Esophagus muscularis mucosa (tissue), 4 donors: ENCODE measurements around the gene TSEN2. TPM values are rescaled to one million over a fixed set of nuclear protein-coding genes. Genes with fewer than 3 reads are reported as not detected.
"Not testable (repeated sequence)": the region's sequence is repeated elsewhere in the genome, so short reads cannot be mapped to it uniquely, and the experiment has no call there.

Experiments
- DNase-seq: peaks from one replicate; pipeline ENCODE4 v3.0.0-alpha.2; 2017; ENCODE audit errors: extremely low spot score
- H3K27ac ChIP-seq, 4 donors: fragments of 200-600 bp; sonication (generic); replicated peaks in 1 of 4; 1 replicate in 3 of 4; 2 replicates in 1 of 4; pipeline ENCODE4 v1.5.1; 2016 to 2019; ENCODE audit warnings: mild to moderate bottlenecking in 1 of 4
- H3K27me3 ChIP-seq, 4 donors: fragments of 200-600 bp; sonication (generic); one replicate each; pipeline versions ENCODE4 v1.5.1 to v1.6.0; 2016 to 2019
- H3K36me3 ChIP-seq, 4 donors: fragments of 200-600 bp; sonication (generic); one replicate each; pipeline ENCODE4 v1.5.1; 2016 to 2019
- H3K4me1 ChIP-seq, 4 donors: fragments of 200-600 bp; sonication (generic); one replicate each; pipeline ENCODE4 v1.5.1; 2016 to 2019
- H3K4me3 ChIP-seq, 4 donors: fragments of 200-600 bp; sonication (generic); 1 replicate in 2 of 4; 2 replicates in 2 of 4; pipeline ENCODE4 v1.5.1; 2016 to 2019; ENCODE audit warnings: mild to moderate bottlenecking in 4 of 4, moderate library complexity in 1 of 4
- H3K9me3 ChIP-seq, 4 donors: fragments of 200-600 bp; sonication (generic); 1 replicate in 3 of 4; 2 replicates in 1 of 4; pipeline ENCODE4 v1.5.1; 2016 to 2019
- CTCF ChIP-seq, 3 experiments: fragments of 200-600 bp in 2 of 3; fragments of 450-650 bp in 1 of 3; sonication (generic) in 2 of 3; IDR thresholded peaks; one replicate each; pipeline ENCODE4 v1.5.1; 2017 to 2019; ENCODE audit warnings: antibody characterized with exemption in 3 of 3, mild to moderate bottlenecking in 2 of 3, moderate library complexity in 1 of 3
- EP300 ChIP-seq: sonication (generic); formaldehyde crosslinking; IDR thresholded peaks from one replicate; pipeline ENCODE4 v1.6.1; 2017; ENCODE audit warnings: antibody characterized with exemption
- POLR2A ChIP-seq: fragments of 450-650 bp; IDR thresholded peaks from one replicate; pipeline ENCODE4 v1.6.1; 2017; ENCODE audit warnings: antibody characterized with exemption, moderate library complexity, mild to moderate bottlenecking, low read depth
- POLR2AphosphoS5 ChIP-seq, 2 donors: sonication (generic); formaldehyde crosslinking; IDR thresholded peaks; one replicate each; pipeline ENCODE4 v1.6.1; 2017; ENCODE audit warnings: antibody characterized with exemption in 2 of 2
- WGBS: methylation state at CpG from one replicate; pipeline ENCODE4 v1.1.5; 2018; 5-methylcytosine and 5-hydroxymethylcytosine counted together
- intact Hi-C: fragments of 100-400 bp; cut with DNase I; formaldehyde crosslinking; loops from one replicate; pipeline ENCODE4 v1.15.1; 2023
- total RNA-seq, 4 donors: library from RNA; depleted of rRNA; stranded (reverse); fragments of >200 nt; gene quantifications; one replicate each; pipeline versions ENCODE4 v1.1.0 to v1.2.1, GENCODE V29; 2016

TSEN2 gene
- total RNA-seq, 4 donors from 2014 or later, result 17.6 to 20.4 (median 19.4) TPM

GRCh38 chr3:12476238-12476897, 7.9 kb upstream of the TSEN2 start:
- no peak overlapping the region for H3K4me3 ChIP-seq
- intact Hi-C loops, result loop anchor here (10.0 kb wide), 1 partner anchor 192 kb away; the partner anchor contains the start of gene PPARG
- 69% methylated on average over 5 of the region's 5 CpGs for WGBS
- no peak for DNase-seq
- H3K27ac ChIP-seq, result no peak overlapping the region
- no peaks in the 10 kb centered on the region for H3K9me3 ChIP-seq
- peaks cover 6 to 10% (median 9%) of the 10 kb centered on the region in 4 donors for H3K4me1 ChIP-seq
- TF ChIP-seq EP300, result no peak
- no peak for TF ChIP-seq CTCF (IDR thresholded peaks at IDR 0.05)
- no peak for TF ChIP-seq POLR2AphosphoS5 (IDR thresholded peaks at IDR 0.05)
- TF ChIP-seq POLR2A, result no peak
- no peaks in the 10 kb centered on the region for H3K36me3 ChIP-seq
- no peaks in the 10 kb centered on the region for H3K27me3 ChIP-seq

- no peak overlapping the region for H3K4me3 ChIP-seq
- no peaks in the 10 kb centered on the region for H3K27me3 ChIP-seq
- TF ChIP-seq EP300 (no peak), CTCF (IDR thresholded peaks at IDR 0.05) (no peak), POLR2A (no peak), POLR2AphosphoS5 (IDR thresholded peaks at IDR 0.05) (no peak)
- no peak overlapping the region for H3K27ac ChIP-seq
- no peaks in the 10 kb centered on the region for H3K9me3 ChIP-seq
- 90% methylated on average over 5 of the region's 5 CpGs for WGBS
- no peaks in the 10 kb centered on the region for H3K36me3 ChIP-seq
- intact Hi-C loops, result loop anchor here (10.0 kb wide), 1 partner anchor 192 kb away; the partner anchor contains the start of gene PPARG
- peaks cover 6 to 10% (median 9%) of the 10 kb centered on the region in 4 donors for H3K4me1 ChIP-seq
- DNase-seq, result no peak
Measured at GRCh38 chr3:12477256-12477655, 7.0 kb upstream of the TSEN2 start.

- peaks cover 9 to 12% (median 10%) of the 10 kb centered on the region in 4 donors for H3K4me1 ChIP-seq
- H3K36me3 ChIP-seq, result no peaks in the 10 kb centered on the region
- H3K4me3 ChIP-seq, result no peak overlapping the region
- no peaks in the 10 kb centered on the region for H3K9me3 ChIP-seq
- intact Hi-C loops, result loop anchor here (10.0 kb wide), 1 partner anchor 194 kb away; the partner anchor contains the start of gene PPARG
- TF ChIP-seq EP300 (no peak), CTCF (IDR thresholded peaks at IDR 0.05) (no peak), POLR2AphosphoS5 (IDR thresholded peaks at IDR 0.05) (no peak), POLR2A (no peak)
- no peak overlapping the region for H3K27ac ChIP-seq
- DNase-seq, result no peak
- WGBS, result 79% methylated on average over 5 of the region's 5 CpGs
- H3K27me3 ChIP-seq, result no peaks in the 10 kb centered on the region
Measured at GRCh38 chr3:12478326-12478725, 6.0 kb upstream of the TSEN2 start.

- H3K9me3 ChIP-seq, H3K27ac ChIP-seq, DNase-seq, H3K4me3 ChIP-seq, H3K36me3 ChIP-seq, H3K27me3 ChIP-seq: not testable (repeated sequence)
- H3K4me1 ChIP-seq, result peaks cover 13 to 19% (median 16%) of the 10 kb centered on the region in 4 donors
- 94% methylated on average over 3 of the region's 3 CpGs for WGBS
- intact Hi-C loops, result loop anchor here (10.0 kb wide), 1 partner anchor 194 kb away; the partner anchor contains the start of gene PPARG
Measured at GRCh38 chr3:12479198-12479597, 5.1 kb upstream of the TSEN2 start.

GRCh38 chr3:12479919-12480427, 4.3 kb upstream of the TSEN2 start:
- Histone ChIP-seq H3K4me1 (peaks cover 14 to 23% (median 19%) of the 10 kb centered on the region in 4 donors), H3K4me3 (no peak overlapping the region), H3K9me3 (no peaks in the 10 kb centered on the region), H3K36me3 (no peaks in the 10 kb centered on the region), H3K27me3 (no peaks in the 10 kb centered on the region), H3K27ac (no peak overlapping the region)
- WGBS, result 22% methylated on average over 8 of the region's 9 CpGs
- intact Hi-C loops, result loop anchor here (2.0 to 10.0 kb wide), 4 partner anchors 185 to 345 kb away; partner anchors contain the start of genes PPARG and RAF1
- no peak for DNase-seq
- TF ChIP-seq CTCF (IDR thresholded peaks at IDR 0.05) (peak; percentile 72 to 78 (median 75)), POLR2AphosphoS5 (IDR thresholded peaks at IDR 0.05) (no peak)
